ENCODE measurements around the gene CRYBA4.

DNA sequence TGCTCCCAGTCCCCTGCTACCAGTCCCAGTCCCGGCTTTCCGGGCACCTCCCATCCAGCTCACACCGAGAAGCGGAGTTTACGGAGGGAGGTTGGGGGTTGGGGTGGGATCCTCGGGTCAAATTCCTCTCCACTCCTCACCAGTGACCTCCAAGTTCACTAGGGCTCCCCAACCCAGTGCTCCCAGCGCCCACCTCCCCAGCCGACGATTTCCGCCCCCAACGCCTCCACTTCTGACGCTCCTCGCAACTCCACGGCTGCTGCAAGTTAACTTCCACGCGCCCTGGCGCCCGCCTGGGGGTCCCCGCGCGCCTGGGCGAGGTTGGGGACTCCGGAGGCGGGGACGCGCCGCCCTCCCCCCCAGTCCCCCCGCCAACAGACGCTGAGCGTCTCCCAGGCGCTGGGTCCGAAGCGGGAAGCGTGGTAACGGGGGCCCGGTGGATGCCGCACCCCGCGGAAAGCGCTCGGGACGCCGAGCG, 32.4 kb upstream of the CRYBA4 start:
- TF ChIP-seq, protein P1, sequence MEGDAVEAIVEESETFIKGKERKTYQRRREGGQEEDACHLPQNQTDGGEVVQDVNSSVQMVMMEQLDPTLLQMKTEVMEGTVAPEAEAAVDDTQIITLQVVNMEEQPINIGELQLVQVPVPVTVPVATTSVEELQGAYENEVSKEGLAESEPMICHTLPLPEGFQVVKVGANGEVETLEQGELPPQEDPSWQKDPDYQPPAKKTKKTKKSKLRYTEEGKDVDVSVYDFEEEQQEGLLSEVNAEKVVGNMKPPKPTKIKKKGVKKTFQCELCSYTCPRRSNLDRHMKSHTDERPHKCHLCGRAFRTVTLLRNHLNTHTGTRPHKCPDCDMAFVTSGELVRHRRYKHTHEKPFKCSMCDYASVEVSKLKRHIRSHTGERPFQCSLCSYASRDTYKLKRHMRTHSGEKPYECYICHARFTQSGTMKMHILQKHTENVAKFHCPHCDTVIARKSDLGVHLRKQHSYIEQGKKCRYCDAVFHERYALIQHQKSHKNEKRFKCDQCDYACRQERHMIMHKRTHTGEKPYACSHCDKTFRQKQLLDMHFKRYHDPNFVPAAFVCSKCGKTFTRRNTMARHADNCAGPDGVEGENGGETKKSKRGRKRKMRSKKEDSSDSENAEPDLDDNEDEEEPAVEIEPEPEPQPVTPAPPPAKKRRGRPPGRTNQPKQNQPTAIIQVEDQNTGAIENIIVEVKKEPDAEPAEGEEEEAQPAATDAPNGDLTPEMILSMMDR (conservative IDR thresholded peaks at IDR 0.05 in 1 of 2, IDR thresholded peaks at IDR 0.05 in 1 of 2; ENCODE audit: extremely low read depth in 1 of 2, insufficient read depth in 1 of 2, low read depth in 1 of 2, low read length in 2 of 2), result no peak
- TF ChIP-seq EZH2 (IDR thresholded peaks at IDR 0.05; ENCODE audit: borderline replicate concordance, low read length), result no peak
